GM21723 (cell line): ENCODE measurements around the gene MIS12.

ENCODE experiments used
- ATAC-seq: cut with Tn5 transposase; IDR thresholded peaks from one replicate; pipeline ENCODE4 v1.9.1; 2021; ENCODE audit warnings: mild to moderate bottlenecking, moderate library complexity; ENCODE audit not compliant: unreplicated experiment

MIS12 gene, protein sequence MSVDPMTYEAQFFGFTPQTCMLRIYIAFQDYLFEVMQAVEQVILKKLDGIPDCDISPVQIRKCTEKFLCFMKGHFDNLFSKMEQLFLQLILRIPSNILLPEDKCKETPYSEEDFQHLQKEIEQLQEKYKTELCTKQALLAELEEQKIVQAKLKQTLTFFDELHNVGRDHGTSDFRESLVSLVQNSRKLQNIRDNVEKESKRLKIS

DNA sequence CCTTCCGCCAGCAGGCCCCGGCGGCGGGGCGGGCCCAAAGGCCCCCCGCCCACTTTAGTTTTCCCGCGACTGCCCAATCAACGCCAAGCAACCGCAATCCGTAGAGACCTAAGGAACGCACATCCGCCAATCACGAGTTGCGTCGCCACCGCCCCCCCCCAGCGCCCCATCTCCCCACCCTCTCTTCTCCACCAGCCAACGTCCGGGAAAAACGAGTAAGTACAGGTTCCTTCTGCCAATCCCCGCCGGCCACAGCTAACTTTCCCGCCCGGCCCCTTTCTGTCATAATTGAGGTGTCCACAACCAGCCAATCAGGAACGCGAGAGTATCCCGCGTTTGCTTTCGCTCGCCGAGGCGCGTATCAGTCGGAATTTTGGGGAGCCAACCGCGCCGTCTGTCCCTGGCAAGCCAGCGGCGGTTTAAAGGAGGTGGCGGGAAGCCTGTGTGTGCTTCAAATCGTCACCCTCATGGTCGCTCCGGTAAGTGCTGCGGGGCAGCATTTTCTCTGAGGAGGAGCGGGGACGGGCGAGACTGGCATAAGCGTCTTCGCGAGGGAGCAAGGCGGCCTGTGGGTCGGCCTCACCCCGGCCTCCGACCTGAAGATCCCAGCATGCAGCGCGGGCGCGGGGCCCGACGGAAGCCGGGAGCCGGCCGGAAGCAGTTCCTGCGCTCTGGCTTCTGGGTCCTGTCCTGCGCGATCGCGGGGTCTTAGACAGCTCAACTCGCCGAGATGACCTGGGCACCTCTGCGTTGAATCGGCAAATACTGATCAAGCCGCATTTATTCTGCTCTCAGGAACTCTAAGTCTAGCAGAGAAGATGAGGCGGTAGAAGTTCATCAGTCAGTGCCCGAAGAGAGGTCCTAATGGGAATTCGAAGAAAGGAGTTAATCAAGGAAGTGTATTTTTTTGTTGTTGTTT, at the start of gene MIS12:
TSS of gene MIS12 (plus strand) at position 361 of the 919 bp plus-strand sequence. CDS start 2,297 bp downstream, outside the sequence.
- ATAC-seq, result peak; percentile 78

DNA sequence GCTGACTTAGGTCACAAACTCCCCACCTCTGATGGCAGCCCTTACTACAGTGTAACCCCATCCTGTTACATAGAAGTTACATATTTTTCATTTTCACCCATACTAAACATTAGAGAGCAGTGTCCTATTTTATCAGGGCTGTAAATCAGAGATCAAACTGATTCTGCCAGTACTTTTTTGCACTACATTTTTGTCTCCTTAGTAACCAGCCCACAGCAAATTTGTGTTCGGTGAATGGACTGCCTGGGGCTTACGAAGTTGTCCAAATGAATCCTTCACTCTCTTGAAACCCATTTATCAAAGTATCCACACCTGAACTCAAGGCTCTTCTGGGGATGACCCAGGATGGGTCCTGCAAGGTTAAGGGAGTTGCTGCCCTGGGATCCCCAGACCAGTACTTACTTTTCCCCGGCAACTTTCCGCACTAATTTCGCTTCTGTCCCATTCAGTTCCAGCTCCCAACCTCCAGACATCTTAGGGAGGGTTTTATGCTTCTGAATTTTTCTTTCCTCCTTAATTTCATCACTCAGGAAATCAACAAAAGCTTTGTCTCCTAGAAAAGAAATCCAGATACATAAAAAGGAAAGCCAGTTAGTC, 48.5 kb upstream of the MIS12 start:
- no peak for ATAC-seq

DNA sequence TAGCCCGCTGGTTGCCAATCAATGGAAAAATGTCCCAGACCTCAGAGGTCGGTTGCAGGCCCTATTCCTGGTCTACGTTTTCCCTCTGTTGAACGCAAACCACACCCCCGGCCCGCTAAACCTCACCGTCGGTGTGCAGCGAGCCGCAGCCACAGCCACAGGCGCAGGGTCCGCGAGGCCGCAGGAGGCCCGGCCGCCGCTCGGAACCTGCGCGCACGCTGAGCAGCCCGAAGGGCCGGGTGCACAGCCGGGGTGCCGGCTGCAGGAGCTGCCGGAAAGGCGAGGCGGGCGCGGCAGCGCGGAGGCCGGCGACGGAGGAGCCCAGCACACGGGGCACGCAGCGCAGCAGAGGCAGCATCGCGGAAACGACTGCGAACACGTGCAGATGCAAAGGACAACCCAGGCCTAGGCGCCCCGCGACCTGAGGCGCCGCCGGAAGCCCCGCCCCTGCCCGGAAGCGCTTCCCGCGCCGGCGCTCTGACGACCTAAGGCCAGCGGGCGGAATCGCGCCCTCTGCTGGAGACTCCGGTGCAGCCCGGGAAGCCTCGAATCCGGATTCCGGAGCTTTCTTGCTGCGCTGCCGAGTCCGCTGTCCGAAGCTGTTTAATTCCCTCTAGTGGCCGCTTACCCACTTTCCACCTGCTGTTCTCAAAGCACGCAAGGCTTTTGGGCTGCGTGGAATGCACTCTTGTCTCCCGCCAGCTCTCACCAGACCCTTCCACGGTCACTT, 47.5 kb upstream of the MIS12 start, which contains the start of gene C1QBP:
TSS of gene C1QBP (minus strand) at position 440 of the 730 bp plus-strand sequence. CDS start at position 358, 82 bp downstream.
- peak; percentile 76 for ATAC-seq

DNA sequence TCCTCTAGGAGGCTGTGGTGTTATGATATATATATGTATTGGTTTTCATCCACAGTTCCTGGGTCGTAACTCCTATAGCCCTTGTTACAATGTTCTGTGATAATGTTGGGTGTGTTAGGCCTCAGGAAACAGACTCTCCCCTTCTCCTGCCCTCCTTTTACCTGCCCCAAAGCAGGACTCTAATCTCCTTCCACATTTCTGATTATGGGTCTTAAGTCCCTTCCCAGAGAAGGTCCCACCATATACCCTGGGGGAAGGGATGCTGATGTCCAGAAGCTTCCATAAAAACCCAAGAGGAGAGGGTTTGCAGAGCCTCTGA, 47.0 kb upstream of the MIS12 start:
- no peak for ATAC-seq

DNA sequence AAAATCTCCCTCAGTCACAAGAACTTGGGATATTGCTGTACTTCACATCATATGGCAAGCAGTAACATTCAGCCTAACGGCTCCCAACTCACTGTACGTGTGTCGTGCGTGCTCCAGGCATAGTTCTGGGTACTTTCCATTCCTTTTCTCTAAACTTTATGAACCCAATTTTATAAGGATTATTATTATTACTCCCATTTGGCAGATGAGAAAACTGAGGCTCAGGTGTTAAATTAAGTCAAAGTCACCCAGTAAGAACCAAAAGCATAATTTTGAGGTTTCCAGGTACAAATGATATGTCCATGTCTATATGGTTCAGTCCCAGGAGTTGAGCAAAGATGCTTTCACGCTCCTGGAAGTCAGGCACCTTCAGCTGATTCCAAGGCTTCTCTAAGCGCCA, 42.6 kb upstream of the MIS12 start:
- ATAC-seq, result no peak

DNA sequence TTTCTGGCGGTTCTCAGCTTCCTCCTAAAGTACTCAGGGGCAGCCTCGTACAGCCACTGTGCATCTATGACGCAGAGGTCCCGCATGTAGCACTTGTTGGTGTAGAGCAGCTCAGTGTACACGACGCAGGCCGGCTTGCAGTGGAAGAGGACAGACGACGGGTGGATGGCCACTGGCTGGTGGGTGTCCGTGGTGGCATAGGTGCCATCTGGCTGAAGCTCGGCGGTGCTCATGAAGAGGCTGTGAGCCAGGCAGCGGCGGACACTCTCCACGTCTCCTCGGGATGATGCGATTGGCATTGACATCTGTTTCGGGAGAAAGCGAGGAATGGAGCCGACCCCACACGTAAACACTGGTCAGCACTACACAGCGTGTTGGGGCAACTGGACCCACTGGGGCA, 42.2 kb upstream of the MIS12 start:
- no peak for ATAC-seq

DNA sequence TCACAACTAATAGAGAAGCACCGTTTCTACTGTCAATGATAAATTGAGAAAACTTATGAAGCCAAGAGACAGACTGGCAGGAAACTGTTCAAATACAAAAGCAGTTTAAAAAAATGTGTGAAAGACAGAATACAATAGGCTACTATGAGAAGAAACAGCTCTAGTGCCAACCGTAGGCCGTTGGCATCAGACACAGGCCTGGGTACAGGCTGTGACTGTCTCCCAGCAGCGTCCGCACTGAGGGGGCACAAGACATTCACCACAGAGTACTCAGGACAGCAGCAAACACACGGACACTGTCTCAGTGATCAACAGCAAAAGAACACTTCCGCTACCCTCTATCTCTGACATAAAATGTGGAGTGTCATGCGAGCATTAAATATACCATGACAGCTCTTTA, 39.6 kb upstream of the MIS12 start:
- no peak for ATAC-seq

DNA sequence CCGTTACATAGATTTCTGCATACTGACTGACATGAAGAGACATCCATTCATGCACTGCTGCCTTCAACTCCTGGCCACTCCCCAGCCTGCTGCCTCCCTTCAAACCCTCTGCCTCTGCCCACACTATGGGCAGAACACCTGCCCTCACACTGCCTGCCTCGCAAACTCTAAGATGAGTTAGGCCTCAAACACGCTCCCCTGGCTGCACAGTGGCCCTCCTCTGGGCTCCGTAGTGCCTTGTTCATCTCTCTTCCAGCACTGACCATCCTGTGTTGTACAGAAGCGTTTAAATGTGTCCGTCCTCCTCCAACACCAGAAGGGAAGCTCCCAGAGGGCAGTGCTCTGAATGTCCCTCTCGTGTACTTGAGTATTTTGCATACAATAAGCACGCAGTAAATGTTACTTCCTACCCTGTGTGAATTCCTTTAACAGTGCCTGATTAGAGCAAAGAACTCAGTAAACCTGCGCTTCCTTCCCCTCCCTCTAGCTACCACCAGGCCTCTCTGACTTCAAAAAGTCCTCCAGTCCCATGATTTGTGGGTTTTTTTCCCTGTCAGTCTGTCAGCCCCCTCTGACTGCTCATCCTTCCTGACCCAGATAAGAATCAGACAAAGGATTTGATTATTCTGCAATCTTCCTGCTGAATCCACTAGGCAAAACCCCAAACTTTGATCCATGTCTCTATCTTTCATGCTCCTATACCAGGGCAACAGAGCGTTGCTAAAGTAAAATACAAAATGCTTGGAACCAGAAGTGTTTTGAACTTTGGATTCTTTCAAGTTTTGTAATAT, 21.5 kb upstream of the MIS12 start:
- ATAC-seq, result no peak

DNA sequence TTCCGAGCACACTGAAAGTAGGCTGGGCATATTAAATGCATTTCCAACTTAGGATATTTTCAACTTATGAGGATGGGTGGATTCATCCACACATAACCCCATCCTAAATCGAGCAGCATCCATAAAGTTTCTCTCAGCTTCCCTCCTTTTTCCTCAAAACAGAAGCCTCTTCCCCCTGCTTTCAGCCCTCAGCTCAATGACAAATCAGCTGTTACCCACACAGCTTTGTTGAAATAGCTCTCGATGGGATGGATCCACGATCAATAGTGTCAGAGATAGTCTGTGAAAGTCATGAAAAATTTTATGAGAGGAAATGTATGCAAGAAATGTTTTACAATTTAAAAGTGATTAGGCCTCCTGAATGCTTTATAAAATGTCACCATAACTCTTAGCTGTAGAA, 20.1 kb upstream of the MIS12 start:
- ATAC-seq, result no peak

DNA sequence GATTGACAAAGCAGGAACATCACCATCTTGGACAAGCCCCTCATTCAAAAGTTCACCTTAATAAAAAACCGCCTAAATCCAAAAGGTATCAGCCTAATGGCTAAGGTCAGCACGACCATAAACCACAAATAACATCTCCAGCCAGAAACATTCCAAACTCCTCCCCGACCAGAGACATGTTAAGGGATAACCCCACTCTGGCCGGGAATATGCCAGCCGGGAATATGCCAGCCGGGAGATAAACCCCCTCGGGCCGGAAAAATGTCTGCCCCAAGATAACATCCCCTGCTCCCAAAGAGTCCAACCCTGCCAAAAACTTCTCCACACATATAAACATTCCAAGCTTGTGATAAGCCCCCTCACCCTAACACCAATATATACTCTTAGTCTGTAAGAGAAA, 18.9 kb upstream of the MIS12 start:
- no peak for ATAC-seq

DNA sequence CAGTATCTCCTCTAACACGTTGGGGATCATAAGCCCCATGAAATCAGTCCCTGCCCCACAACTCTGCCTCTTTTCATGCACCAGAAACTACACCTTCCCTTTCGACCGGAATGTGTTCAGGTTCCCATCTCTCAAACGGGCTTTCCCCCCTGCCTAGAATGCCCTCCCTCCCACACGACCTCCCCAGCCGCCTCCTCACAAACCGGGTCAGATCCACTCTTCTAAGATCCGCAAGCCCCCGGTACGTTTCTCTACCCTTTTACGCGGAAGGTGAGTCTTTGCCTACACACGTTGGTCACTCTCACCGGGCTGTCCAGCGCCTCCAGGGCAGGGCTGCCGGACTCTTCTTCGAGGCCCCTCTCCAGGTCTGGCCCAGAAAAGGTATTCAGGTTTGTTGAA, 18.3 kb upstream of the MIS12 start:
- no peak for ATAC-seq

DNA sequence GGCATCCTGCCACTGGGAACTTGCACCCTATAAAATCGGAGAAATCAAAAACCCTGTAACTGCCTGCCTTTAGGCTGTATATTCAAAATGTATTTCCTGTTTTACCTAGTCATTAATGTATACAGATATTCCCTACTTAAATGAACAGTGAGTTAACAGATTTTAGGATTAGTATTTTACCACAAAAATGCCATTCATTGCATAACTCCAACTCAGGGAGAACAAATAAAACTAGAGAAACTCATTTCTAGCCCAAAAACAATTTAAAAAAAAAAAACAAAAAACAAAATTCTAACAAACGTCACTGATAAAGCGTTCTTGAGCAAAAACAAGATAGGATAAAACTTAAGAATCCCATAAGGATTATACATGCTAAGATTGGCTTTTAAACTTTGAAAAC, 13.9 kb upstream of the MIS12 start:
- ATAC-seq, result no peak

DNA sequence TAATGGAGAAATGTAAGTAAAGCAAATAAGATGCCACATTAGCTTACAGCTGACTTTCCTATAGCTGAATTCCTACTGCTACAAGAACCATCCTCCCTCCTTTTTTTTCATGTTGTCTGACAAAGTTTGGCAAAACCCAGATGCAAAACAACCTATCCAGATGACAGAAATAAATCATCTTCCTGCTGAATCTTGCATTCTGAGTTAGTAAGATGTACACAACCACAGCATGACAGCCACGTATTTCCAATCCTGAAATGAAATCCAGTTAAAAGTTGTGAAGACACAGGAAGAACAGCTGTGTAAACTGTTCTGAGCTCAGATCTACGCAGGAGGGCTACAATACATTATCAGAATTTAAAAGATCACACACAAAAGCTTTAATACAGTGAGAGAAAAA, 12.5 kb upstream of the MIS12 start:
- no peak for ATAC-seq

DNA sequence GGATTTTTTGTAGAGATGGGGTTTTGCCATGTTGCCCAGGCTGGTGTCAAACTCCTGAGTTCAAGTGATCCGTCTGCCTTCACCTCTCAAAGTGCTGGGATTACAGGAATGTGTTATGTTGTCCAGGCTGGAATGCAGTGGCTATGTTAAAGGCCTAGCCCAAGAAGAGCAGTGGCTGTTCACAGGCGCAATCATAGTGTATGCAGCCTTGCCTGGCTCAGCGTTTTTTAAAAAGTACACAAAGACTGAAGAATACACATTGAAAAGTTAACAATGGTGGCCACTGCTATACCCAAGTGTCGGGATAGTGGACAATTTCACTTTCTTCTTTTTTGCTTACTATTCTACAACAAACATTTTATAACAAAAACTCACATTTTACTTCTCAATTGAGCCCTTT, 7.4 kb upstream of the MIS12 start:
- no peak for ATAC-seq

DNA sequence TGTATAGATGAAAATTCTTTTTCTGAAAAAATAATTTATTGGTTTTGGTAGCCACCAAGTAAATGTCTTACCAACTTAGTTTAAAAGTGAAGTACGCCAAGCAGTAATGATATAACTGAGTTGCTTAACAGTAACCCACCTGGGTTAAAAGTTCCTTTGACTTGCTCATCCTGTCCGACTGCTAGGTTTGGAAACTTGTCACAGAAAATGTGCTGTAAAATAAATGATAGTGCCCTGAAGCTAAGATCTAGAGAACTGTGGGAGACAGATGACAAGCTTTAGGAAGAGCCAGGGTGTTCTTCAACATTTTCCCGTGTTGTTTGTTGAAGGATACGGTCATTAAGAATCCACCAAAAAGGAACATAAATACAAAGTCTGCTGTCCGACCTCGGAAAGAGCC, 5.4 kb upstream of the MIS12 start:
- ATAC-seq, result no peak

DNA sequence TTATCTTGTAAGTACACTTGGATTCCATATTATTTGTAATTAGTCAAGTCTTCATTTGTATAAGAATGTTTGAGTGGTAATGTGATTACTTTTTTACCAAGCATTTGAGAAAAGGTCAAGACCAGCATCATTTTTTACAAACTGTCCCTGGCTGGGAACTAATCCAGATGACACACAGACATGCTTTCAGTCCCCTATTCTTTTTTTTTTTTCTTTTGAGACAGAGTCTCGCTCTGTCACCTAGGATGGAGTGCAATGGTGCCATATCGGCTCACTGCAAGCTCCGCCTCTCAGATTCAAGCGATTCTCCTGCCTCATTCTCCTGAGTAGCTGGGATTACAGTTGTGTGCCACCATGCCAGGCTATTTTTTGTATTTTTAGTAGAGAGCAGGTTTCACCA, 4.9 kb upstream of the MIS12 start:
- no peak for ATAC-seq

DNA sequence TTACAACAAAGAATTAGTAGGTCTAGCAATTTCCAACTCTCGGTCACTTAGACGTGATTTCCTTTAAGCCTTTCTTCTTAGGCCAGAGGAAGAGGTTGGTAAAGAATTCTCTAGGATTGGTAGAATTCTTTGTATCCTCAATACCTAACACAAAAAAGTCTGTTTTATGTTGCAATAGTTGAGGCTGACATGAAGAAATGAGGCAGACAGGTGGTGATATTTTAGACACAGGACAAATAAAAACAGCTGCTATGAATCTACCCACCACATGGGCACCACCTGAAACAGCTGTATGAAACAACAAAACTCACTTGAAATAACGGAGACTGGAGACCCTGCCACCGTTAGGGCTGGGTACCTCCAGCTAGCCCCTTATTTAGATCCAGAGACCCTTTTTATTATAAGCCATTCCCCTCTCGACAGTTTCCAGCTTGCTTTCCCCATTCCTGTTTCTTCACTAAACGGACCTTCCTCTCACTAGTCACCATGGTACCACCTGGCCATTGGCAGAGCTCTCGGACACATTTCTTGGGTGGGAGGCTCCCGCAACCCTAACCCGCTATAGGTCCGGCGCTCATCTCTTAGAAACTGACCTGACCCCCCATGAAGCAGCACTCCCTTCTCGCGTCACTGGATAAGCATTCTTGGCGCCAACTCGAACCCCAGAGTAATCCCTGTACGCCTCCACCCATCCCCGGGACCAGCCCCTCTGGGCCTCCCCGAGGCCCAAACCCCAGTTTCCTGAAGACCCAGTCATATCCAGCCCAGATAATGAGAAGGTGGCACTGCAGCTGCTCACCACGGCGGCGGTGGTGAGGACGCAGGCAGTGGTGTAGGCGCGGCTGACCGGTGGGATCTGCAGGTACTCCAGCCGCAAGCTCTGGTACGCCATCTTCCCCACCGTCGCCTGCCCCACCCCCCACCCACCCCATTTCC, 828 bp upstream of the MIS12 start, which contains the start of gene DERL2:
TSS of gene DERL2 (minus strand) at position 909 of the 936 bp plus-strand sequence. CDS start at position 892, 17 bp downstream.
- peak; percentile 19 for ATAC-seq

DNA sequence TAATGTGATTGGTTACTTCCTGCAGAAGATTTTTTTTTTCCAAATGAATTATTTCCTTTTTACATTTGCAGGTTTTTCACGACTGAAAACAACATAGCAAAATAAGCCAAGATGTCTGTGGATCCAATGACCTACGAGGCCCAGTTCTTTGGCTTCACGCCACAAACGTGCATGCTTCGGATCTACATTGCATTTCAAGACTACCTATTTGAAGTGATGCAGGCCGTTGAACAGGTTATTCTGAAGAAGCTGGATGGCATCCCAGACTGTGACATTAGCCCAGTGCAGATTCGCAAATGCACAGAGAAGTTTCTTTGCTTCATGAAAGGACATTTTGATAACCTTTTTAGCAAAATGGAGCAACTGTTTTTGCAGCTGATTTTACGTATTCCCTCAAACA, 2.4 kb downstream of the MIS12 start:
- no peak for ATAC-seq

DNA sequence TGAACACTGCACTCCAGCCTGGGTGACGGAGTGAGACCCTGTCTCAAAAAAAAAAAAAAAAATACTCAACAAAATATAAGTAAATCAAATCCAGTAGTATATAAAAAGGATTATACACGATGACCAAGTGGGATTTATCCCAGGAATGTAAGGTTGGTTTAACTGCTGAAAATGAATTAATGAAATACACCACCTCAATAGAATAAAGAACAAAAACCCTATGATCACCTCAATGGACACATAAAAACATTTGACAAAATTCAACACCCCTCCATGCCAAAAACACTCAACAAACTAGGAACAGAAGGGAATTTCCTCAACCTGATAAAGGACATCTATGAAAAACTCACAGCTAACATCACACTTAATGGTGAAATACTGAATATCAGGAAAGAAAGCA, 6.6 kb downstream of the MIS12 start:
- ATAC-seq, result no peak
